NCI-H69 (cell line): ENCODE measurements around the gene NEURL2.
"Not testable (repeated sequence)": the region's sequence is repeated elsewhere in the genome, so short reads cannot be mapped to it uniquely, and the experiment has no call there.

Experiments
- DNase-seq: peaks from one replicate; lab custom pipeline; 2025; lab: John Stamatoyannopoulos, UW

NEURL2 gene

DNA sequence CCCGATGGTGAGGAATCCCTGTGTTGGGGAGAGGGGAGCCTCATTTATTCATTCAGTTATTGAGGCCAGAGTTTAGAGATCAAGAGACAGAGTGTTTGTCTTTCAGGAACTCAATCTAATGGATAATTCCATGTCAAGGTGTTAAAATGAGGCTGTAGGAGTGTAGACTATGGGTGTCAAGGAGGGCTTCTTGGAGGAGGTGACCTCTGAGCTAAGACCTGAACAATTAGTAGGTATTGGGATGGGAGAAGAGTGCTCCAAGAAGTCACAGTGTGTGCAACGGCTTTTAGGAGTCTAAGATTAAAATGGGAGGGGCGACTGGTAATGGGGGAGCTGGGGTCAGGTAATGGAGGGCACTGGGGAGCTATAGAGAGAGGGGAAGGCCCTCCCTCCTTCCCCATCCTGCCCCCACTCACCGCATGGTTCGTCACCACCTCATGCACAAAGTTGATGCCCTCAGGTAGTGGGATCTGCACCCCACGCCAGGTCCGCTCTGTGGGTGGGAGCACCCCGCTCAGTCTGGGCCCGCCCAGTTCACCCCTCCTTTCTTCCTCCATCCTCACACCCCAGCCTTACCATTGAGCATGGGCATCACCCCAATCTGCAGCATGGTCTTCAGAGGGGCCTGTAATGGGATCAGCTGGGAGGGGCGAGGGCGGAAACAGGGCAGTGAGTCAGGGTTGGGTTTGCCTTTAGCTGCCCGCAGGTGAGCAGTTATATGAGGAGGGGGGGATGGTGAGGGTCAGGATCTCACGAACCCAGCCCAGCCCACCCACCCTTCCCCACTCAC is 8.2 kb upstream of the NEURL2 start:
- no peak for DNase-seq

DNA sequence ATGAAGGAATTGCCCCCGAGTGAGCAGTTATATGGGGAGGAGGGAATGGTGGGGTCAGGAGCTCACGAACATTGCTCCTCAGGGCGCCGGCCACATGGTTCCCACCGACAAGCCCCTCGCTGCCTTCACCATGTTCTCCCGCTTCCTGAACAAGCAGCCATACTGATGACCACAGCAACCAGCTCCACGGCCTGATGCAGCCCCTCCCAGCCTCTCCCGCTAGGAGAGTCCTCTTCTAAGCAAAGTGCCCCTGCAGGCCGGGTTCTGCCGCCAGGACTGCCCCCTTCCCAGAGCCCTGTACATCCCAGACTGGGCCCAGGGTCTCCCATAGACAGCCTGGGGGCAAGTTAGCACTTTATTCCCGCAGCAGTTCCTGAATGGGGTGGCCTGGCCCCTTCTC is 7.3 kb upstream of the NEURL2 start:
- no peak for DNase-seq

DNA sequence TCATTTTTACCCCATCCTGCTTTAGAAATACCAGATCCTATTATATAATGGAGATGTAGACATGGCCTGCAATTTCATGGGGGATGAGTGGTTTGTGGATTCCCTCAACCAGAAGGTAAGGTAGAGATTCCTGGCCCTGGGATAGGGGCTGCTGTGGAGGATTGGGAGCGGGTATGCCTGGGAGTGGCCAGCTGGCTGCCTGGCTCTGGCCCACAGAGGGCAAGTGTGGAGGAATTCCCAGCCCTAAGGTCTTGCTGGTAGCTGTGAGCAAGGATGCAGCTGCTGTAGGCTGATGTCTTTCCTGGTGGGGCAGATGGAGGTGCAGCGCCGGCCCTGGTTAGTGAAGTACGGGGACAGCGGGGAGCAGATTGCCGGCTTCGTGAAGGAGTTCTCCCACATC is 6.7 kb upstream of the NEURL2 start:
- no peak for DNase-seq

DNA sequence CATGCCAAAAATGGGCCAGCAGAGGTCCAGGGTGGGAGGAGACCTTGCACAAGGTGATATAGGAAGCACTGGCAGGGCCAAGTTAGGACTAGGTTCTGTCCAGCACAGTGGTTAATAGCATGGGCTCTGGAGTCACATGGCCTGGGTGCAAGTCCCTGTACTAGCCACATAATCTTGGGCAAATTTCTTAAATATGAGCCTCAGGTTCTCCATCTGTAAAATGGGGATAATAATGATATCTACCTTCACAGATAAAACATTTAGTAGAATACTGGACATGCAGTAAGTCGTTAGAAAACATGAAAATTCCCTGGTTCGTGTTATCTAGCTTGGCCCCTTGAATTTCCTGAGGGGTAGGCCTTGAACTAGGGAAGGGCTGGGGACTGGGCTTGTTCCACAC is 6.3 kb upstream of the NEURL2 start:
- no peak for DNase-seq

DNA sequence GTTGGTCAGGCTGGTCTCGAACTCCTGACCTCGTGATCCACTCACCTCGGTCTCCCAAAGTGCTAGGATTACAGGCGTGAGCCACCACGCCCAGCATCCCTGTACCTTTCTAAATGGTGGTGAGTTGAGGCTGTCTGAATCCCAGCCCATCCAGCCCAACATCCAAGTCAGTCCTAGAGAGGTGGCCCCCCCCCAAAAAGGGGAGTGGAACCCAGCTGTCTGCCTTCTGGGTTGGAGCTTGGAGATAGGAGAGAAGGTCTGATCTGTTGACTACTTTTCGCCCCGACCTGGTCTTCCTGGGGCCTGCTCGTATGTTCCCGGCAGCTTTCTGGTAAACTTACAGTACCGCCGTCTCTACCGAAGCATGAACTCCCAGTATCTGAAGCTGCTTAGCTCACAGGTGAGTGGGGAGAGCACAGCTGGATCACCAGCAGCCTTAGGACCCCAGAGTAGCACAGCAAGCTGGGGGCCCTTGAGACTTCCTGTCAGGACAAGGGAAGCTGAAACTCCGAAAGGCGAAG is 5.7 kb upstream of the NEURL2 start:
- DNase-seq: no peak

DNA sequence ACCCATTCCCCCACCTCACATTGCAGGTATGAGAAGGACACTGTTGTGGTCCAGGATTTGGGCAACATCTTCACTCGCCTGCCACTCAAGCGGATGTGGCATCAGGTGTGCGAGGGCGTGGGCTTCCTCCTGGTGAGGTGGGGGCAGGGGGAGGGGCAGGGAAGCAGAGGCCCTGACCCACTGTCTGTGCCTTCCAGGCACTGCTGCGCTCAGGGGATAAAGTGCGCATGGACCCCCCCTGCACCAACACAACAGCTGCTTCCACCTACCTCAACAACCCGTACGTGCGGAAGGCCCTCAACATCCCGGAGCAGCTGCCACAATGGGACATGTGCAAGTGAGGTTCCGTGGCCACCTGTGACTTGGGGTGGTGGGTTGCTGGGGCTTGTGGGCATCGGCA is 3.8 kb upstream of the NEURL2 start:
- DNase-seq: no peak

DNA sequence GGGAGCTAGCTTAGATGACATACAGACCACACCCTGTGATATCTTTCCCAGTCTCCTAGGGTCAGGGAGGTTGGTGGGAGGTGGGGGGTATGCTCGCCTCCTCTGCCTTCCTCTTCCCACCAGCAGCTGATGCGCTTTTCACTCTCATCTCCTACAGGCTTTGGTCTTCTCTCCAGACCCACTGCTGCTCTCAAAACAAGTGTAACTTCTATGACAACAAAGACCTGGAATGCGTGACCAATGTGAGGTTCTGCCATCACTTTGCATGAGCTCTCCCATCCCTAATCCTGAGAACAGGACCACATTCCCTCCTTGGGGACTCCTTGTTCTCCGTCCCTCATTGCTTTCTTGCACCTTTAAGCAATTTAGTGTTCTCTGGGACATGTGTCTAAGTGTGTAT is 2.8 kb upstream of the NEURL2 start:
- no peak for DNase-seq

DNA sequence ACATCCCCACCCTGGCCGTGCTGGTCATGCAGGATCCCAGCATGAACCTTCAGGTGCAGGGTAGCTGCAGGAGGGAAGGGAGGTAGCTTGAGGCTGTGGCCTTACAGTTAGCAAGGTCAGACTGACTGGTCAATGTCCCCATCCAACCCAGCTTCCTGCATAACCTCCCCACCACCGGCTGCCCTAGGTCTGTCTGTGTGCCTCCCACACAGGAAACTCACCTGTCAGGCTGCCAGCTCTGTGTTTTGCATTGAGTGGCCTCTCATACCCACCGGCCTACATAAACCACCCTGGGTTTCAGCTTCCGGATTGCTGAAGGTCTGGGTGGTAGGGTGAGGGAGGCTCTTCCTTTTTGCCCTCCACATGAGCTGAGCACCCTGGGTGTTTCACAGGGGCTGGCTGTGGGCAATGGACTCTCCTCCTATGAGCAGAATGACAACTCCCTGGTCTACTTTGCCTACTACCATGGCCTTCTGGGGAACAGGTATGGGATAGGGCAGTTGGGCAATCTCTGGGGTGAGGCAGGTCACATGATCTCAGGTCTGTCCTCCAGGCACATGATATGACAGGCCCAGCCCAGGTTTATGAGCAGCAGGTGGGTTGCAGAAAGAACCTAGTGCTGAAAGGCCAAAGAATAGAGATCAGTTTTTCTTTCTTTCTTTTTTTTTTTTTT is 2.0 kb upstream of the NEURL2 start:
- no peak for DNase-seq

DNA sequence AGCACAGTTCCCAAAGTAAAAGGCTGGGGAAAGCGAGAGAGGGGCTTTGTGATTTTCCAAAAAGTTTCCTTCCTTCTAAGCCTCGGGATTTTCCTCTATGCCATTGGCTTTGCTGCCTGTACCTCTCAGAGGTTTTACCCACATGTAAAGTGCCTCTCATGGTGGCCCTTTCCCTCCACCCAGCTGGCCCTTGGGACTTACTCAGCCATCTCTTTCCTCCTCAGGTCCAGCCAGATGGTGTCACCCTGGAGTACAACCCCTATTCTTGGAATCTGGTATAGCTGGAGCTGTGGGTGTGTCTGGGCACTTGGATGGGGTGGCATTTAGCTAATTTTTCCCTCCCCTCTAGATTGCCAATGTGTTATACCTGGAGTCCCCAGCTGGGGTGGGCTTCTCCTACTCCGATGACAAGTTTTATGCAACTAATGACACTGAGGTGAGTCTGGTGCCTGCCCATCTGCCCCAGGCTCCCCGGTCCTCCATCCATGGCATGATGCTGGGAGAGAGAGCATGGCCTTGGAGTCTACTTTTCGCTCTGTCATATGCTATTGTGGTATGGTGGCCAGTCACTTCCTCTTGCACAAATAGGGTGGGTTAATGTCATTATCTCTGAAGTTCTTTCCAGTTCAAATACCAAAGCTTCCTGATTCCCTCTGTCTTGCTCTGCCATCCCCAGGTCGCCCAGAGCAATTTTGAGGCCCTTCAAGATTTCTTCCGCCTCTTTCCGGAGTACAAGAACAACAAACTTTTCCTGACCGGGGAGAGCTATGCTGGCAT is 1.2 kb upstream of the NEURL2 start:
- peak; percentile 5 for DNase-seq

DNA sequence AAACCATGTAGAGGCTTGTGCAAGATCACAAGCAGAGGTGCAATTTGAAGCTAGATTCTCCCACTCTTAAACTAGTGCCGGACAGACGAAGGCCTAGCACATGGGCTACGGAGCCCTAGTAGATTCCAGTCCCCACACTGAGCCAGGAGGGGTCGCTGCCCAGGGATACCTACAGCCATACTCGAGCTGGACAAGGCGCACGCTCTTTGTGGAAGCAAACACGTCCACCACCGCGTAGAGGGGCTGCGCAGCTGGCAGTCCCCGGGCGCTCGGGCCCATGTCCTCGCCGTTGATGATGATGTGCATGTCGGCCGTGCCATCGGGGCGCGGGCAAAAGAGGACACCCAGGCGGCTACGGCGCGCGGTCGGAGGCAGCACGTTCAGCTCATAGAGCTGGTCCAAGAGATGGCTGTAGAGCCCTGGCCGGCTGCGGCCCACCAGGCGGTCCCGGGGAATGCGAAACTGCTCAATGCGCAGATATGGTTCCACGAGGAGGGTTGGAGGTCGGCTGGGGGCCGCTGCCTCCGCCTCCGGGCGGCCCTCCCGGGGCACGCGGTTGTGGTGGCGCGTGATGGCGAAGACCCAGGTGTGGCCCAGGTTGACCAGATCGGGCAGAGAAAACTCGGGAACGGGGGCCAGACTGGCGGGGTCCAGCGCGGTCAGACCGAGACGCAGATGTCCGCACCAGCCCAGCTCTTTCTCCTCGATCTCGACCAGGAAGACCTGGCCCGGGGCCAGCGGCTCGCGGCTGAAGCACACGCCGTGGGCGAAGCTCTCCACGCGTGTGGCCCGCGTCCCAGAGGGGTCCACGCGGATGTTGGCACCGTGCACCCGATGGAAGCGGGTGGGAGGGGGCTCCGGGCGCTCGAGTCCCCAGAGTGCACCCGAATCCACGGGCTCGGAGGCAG is 677 bp downstream of the NEURL2 start:
- DNase-seq: peak; percentile 73

DNA sequence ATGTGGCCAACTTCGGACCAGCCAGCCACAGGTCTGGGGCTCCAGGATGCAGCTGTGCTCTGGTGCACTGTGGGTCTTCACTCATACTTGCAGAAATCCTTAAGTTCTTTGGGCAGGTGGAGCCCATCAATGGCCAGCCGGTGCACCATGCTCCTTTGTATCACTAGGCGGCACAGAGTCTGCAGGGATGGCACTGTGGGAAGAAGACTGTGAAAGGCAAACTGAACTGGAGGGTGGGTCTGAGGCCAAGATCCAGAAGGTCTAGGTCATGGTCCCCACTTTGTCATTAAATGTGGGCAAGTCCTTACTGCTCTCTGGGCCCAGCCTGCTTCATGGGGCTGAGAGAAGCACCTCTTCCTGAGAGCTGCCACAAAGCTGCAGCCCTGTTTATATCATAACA is 2.3 kb downstream of the NEURL2 start:
- DNase-seq: no peak

DNA sequence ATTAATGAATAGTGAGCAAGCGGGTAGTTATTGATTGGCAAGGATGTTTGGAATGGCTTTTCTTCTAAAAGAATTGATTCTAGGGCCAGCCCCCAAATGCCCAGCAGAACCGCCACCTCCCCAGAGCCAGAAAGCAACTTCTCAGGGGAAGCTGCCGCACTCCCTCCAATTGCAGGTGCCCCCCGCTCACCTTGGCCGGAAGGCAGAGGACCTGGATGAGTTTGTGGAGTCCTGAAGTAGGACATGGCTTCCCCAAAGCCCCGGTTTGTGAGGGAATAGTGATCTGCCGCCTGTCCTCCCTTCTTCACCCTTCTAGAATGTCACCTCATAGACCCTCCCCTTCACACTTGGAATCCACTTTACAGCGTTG is 3.7 kb downstream of the NEURL2 start, which contains the start of gene SPATA25:
Gene SPATA25 (minus strand): TSS at position 277 of the 370 bp plus-strand sequence. CDS start 32 bp downstream, at position 245.
- DNase-seq: no peak

DNA sequence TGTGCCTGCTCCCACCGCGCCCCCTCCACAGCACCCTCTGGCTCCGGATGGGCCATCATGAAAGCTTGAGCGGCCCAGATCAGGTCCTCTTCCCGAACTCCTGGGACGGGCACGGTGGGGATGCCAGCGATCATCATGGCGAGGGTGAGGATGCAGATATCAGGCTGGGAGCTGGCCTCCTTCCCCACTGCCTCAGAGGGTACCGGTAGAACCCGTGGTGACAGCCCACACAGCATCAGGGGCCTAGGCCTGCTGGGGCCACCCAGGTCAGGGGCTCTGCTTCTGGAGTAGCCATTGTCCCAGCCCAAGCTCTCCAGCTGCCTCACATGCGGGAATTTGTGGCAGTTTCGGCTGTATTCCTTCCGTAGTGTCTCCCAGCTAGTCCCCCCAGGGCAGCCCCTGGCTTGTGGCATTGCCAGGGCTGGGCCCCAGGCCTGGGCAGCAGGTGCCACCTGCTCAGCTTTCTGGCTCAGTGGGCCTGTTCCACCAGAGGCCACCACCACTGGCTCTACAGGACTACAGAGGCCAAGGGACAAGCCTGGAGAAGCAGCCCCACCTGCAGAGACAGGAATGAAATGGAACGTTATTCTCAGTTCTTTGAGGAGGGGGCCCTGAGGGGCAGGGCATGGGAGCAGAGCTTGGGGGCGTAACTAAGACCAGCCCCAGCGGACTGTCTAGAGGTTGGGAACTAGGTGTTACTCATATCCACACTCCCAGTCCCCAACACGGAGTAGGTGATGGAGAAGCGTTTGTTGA is 4.2 kb downstream of the NEURL2 start:
- DNase-seq: no peak

DNA sequence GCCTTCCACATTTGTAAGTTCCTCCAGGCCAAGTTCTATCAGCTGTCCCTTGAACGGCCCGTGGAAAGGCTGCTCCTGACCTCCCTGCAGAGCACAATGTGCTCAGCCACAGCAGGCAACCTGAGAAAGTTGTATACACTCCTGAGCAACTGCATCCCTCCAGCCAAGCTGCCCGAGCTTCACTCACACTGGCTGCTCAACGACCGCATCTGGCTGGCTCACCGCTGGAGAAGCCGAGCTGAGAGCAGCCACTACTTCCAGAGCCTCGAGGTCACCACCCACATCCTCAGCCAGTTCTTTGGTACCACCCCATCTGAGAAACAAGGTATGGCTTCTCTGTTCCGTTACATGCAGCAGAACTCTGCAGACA is 7.9 kb downstream of the NEURL2 start:
- DNase-seq: no peak

DNA sequence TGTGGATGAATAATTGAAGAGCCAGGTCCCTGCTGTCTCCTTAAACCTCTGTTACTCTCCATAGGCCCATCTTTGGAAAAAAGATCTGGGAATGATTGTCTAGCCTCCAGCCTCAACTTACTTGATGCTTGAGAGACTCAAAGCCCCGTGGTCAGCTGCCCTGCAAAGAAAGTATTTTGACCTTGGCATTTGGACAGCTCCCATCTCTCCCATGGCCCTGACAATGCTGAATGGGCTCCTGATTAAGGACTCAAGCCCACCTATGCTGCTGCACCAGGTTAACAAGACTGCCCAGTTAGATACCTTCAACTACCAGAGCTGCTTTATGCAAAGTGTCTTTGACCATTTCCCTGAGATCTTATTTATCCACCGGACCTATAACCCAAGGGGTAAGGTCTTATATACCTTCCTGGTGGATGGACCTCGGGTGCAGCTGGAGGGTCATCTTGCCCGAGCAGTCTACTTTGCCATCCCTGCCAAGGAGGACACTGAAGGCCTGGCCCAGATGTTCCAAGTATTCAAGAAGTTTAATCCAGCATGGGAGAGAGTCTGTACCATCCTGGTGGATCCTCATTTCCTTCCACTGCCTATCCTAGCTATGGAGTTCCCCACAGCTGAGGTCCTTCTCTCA is 8.4 kb downstream of the NEURL2 start:
- no peak for DNase-seq

DNA sequence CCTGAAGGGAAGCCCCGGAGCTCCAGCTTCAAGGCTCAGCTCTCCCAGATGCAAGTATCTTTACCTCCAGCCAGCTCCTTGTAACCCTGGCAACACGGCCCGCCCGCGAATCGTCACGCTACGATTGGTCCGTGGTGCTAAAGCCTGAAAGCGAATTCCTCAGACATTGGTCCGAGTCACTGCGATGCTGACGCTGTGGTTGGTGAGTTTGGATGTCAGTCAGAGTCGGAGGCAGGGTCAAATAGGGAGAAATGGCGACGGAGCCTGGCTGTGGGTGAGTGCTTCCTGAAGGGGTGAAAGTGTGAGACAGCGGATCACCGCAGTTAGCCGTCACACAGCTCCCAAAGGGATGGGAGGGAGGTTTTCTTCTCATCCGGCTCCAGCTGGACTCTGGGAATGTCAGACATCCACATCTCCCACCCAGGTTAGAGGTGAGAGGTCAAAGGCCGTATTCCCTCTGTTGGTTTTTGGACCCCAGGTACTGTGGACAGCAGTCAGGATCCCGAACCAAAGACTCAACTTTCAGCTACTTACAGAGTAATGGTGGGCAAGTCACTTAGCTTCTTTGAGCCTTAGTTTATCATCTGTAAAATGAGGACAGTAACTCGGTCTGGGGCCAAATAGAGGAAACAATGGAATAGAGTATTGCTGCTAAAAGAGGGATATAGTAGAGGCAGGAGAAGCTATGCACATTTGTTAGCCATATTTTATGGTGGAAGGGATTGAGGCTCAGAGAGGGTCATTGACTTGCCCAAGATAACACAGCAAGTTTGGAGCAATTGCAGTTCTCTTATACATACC is 9.8 kb downstream of the NEURL2 start, which contains the start of gene ZSWIM1:
Gene ZSWIM1 (plus strand): TSS at position 240 of the 801 bp plus-strand sequence. CDS start 1,366 bp downstream, outside the sequence.
- DNase-seq: peak; percentile 96

DNA sequence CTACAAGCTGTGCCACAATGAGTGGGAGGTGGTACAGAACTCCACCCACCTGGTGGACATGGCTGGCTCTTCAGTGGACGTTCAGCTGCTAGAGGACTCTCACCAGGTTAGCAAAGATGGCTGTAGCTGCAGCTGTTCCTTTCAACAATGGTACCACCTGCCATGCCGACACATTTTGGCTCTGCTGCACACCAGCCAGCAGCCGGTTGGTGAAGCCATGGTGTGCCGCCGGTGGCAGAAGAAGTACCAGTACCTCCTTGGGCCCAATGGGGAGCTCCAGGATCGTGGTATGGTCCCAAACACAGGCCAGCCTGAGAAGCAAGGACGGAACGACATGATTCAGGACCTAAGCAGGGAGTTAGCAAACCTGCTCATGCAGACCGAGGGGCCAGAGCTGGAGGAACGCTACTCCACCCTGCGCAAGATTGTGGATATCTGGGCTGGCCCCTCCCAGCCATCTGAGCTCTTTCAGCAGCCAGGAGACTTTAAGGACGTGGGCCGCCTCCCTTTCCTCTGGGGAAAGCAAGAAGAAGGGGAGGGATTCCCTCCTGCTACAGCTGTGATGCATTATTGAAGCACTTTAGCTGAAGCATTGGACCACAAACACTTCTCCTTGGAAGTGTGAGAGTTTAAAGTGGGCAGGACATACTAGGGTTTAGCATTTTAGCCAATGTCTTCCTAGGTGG is 12.8 kb downstream of the NEURL2 start:
- DNase-seq: no peak

DNA sequence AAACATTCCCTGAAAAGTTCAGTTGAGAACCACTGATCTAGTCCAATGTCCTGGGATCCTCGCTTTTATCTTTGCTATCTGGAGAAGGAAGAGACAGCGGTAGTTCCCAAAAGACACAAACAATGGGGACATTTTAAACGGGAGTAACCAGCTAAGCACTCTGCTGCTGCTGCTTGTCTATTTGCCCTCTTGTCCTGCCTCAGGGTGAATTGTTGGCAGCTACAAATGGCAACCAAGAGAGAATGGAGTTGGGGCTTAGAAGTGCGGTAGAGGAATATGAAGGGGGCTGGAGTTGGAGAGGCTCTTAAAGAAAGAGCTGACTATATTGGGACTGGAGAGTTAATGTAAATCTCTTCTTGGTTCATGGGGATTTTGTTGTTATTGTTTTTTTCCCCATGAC is 16.4 kb downstream of the NEURL2 start:
- DNase-seq: no peak

DNA sequence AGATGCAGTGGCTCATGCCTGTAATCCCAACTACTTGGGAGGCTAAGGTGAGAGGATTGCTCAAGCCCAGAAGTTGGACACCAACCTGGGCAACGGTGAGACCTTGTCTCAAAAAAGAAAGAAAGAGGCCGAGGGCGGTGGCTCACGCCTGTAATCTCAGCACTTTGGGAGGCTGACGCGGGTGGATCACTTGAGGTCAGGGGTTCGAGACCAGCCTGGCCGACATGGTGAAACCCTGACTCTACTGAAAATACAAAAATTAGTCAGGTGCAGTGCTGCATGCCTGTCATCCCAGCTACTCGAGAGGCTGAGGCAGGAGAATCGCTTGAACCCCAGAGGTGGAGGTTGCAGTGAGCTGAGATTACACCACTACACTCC is 16.9 kb downstream of the NEURL2 start:
- not testable (repeated sequence) for DNase-seq
